ENCODE measurements around the gene CDKN2B-AS1.

- TF ChIP-seq, protein P1, sequence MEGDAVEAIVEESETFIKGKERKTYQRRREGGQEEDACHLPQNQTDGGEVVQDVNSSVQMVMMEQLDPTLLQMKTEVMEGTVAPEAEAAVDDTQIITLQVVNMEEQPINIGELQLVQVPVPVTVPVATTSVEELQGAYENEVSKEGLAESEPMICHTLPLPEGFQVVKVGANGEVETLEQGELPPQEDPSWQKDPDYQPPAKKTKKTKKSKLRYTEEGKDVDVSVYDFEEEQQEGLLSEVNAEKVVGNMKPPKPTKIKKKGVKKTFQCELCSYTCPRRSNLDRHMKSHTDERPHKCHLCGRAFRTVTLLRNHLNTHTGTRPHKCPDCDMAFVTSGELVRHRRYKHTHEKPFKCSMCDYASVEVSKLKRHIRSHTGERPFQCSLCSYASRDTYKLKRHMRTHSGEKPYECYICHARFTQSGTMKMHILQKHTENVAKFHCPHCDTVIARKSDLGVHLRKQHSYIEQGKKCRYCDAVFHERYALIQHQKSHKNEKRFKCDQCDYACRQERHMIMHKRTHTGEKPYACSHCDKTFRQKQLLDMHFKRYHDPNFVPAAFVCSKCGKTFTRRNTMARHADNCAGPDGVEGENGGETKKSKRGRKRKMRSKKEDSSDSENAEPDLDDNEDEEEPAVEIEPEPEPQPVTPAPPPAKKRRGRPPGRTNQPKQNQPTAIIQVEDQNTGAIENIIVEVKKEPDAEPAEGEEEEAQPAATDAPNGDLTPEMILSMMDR (IDR thresholded peaks at IDR 0.05) = no peak
- TF ChIP-seq POLR2A (IDR thresholded peaks at IDR 0.05) = no peak
Observed at GRCh38 chr9:22111954-22112247, 117.3 kb downstream of the CDKN2B-AS1 start.
